ENCODE data around the gene CTIF.
A peak's percentile ranks its signal among the peaks of the same experiment; 100 is the strongest.
"Not testable (repeated sequence)": the region's sequence is repeated elsewhere in the genome, so short reads cannot be mapped to it uniquely, and the experiment has no call there.

Gene CTIF

DNA sequence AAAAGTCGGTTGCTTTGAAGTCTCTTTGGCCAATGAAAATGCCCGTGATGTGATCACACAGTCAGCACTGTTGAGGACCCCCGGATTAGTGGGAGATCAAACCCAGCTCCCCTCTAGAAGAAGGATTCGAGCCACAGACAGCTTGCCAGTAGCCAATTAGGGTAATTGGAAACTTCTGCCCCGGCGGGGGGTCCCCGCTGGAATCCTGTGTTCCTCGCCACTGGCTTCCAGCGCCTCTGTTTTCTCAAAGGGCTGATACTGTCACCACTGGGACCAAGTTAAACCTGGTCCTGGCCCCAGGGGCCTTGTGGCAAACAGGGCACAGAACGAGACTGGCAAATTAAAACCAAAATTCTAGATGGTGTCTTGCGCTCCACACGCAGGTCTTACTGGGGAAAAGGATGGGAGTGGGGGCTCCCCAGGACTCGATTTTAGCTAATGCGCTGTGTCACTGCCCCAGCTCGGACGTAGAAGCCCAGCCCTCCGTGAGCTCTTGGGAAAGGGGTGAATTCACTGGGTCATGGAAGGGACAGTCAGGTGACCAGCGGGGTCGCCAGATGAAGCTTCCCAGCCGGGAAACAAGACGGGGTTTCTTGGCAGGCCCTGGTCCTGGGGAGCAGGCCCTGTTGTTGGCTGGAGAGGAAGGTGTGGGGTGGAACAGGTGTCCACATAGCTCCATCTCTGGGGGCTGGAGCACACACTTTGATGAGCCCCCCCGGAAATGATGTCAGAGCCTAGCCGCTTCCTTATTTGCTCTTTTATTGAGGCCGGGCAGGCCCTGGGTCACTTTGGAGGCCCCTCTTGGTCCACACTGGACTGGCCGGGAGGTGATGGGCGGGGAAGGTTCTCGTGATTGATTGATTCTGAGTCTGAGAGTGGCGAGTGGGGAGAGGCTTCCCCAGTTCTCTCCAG, 321.7 kb downstream of the CTIF start:
- DNase-seq, result no peak

DNA sequence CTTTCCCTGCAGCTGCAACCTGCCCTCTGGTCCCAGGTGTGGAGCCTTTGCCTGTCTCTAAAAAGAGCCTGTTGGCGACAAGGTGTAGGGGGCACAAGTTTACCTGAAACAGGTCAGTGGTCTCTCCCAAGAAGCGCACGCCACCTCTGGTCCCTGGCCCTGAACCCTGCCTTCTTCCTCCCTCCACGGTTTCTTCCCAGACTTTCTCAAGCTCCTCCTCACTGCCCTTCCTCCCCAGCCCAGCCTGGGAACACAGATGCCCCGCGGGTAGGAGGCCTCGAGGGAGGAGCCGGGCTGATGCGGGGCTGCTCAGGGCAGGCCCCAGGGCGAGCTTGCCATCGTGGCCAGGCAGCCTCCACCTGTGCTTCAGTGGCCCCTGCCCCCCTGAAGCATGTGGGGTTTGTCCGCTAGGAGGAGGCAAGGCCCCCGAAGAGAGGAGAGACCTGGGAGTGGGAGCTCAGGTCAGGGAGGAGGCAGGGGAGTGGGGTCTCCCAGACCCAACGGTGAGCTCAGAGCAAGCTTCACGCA, 322.4 kb downstream of the CTIF start:
- DNase-seq, result no peak

DNA sequence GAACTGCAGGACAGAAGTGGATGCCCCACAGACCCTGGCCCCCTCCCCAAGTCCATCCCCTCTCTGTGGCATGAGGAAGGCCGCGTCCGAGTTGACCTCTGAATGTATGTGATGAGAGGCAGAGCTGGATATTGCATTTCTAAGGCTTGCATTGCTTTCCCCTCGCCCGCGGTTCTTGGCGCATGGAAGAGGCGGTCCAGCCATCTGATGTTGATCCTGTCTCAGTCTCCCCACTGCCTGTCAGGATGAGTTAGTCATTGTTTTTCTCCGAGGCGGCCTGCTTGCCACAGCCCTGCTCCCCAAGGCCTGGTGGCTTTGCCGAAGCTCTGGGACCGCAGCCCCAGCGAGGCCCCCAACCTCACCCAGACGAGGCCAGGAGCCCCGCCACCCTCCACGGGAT, 323.3 kb downstream of the CTIF start:
- no peak for DNase-seq

DNA sequence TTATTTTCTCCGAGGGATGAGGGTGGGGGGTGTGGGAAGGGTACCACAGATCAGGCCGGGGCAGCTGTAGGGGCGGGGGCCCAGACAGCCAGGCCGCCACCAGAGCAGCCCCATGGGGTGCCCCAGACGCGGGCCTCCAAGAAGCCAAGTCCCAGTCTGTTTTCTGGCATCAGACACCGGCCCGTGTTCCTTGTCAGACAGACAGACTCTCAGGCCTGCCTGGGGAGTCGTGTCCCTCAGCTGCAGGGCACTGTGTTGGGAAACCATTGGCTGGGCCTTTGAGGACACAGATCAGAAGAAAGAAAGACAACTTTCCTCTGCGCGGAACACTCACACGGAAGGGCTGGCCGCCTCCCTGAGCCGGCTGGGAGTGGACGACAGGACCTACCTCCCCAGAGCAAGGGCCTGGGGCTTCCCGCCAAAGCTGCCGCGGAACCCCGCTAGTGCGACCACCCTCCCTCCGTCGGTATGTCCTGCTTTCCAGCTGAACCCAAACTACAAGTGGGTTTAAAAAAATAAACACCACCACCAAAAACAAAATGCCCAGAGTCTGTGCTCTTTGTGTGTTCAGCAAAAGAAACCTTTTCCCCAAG, 323.9 kb downstream of the CTIF start:
- no peak for DNase-seq

DNA sequence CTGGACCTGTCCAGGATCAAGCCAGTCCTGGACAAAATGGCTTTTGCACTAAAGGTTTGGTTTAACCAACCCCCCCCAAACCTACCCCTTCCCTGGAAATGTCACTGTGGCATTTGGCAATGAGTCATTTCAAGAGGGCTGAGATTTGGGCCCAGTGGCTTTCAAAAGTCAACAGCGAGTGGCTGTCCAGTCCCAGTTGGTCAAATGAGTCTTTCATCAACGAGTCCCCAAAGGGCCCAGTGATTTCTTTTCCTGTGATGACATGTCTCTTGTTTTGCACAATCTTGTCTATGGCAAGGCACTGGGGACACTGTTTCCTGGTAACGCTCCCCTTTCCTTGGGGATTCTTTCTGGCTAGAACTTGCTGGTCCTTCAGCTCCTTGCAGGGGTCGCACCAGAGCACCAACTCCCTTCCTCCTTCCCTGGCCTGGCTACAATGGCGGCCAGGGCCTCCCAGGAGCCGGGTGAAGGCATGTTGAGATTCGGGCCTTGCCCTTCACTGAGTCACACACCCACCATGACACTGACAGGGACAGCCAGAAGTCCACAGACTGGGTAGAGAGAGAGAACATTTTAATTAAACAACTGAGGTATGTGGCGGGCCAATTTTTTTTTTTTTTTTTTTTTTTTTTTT, 324.7 kb downstream of the CTIF start:
- DNase-seq, result no peak

DNA sequence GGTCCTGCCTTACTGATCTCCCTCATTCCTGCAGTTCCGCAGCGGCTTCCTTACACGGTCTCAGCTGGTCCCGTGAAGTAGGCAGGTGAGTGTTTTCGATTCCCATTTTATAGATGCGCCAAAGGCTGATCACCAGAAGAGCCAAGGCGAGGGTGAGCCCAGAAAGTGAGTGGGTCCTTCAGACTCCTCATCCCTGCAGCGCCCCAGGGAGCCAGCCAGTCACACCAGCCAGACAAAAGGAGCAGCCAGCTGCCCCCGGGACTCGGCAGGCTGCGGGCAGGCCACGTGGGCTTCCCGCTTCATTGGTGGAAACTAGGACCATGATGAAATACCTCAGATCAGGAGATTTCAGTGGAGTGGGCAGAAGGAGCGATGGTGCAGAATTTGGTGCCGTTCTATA, 326.0 kb downstream of the CTIF start:
- DNase-seq, result no peak

DNA sequence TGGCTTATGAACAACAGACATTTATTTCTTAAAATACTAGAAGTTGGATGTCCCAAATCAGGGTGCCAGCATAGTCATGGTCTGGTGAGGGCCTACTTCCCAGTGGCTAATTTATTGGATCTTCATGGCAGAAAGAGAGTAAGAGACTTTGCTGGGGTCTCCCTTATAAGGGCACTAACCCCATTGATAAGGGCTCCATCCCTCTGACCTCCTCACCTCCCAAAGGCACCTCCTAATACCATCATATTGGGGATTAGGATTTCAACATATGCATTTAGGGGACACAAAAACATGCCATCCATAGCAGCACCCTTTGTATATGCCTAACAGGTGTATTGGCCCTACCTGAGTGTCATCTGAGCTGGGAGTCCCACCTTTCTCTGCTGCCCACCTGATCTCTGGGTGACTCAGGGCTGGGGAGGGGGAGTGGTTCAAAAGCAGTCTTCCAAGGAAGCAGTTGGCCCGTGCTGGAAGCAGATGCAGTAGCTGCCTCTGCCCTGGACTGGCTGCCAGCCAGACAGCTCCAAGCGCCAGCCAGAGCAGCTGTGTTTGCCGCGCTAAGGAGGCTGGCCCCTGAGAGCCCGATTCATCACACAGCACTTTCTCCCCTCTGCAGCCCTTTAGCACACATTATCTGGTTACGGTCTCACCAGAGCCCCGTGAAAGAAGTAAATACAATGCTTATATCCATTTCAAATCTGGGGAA, 327.4 kb downstream of the CTIF start:
- DNase-seq, result no peak

DNA sequence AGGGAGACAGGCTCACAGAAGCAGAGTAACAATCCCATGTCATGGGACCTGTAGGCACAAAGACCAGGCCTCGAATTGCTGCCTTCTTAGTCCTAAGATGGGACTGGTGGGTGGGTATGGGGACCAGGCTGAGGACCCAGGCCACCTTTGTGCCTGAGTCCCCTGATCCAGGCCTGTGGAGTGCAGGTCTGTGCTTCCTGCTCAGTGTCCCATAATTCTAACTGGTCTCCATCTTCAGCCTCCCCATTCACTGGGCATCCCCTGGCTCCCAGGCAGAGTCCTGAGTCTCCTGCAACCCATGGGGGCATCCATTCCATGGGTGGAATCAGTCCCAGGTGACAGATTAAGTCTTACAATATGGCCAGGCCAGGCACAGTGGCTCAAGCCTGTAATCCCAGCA, 328.0 kb downstream of the CTIF start:
- no peak for DNase-seq

DNA sequence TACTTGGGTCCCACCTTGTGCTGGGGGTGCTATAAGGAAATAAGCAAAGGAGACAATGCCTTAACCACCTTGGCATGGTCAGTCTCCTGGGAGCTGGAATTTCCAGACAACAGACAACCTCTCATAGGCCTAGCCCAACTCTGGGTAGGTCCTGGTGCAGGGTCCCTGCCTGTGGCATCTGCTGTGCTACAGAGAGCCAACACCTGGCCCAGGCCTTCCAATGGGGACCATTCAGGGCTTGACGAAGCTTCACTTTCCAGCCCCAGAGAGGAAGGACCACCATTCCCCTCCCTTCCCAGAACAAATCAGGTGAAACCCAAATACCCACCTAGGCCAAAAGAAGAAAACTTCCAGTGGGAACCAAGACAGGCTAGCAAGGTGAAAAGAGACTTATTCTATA, 329.1 kb downstream of the CTIF start:
- no peak for DNase-seq

DNA sequence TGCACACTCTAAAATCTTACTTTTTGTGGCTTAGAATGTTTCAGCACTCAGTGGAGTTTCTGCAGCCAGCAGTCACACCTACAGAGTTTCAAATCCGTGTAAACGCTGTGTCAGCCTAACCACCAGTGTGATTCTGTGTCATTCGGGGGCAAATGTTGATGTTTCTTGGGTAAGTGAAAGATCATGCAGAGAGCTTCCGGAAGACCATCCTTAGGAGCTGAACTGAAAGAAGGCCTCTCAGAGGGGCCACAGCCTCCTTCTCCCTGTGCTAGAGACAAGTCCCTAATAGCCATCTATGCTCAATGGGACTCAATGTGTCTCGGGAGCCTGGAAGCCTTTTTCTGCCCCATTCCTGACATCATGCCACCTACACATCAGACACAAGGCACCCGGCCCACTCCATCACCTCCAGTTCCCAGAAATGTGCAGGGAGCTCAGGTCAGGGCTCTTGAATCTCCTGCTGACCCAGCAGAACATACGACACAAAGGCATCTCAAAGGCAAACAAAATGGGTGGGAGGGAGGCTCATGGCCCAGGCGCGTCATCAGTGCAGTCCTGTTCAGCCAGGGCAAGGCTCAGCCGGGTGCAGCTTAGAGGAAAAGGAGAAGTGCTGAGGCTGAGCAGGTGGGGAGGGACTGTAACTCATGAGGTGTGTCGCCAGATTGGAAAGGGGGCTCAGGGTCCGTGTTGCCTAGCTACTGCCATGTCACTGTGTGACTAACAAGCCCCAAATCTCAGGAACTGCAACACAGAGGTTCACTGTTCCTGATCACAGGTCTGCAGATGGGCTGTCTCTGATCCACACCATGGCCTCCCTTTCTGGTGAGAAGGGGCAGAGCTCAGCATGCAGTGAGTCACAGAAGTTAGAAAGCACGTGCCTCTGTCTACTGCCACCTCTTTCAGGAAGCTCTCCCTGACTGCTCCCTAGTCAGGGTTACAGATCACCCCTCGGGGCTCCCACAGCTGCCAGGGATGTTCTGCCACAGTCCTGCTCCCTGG, 329.9 kb downstream of the CTIF start:
- DNase-seq, result peak; percentile 26

DNA sequence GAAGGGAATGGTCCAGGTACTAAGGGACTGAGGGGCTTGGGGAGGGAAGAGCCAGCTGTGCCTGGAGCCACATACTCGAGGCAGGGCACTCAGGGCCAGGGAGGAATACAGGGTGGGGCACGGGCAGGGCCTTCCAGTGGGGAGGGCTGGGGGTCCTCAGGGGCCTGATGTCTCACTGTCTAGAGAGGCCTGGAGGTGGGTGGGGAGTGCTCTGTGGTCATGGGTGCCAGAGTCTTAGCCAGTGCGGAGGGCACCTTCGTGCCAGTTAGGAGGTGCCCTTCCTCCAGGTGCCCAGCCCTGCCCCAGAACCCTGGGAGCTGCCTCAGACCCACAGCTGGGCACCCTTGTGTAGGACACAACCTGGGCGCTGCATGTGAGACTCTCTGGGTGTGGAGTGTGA, 330.8 kb downstream of the CTIF start:
- no peak for DNase-seq

DNA sequence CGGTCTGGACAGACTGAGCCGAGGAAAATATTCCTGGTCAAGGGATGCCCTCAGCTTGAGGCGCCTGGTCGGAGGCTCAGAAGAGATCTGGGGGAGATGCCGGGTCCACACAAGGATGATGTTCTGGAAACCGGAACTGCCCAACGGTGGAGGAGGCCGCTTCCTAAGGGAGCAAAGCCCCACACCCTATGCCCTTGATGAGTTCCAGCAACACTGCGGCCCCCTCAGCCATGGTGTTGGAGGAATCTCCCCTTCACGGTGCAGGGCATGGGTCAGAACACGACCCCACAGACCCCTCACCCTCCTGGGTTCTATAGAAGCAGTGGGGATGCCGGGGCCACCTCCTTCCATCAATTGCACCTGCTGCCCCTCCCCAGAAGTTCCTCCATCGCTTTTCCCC, 332.1 kb downstream of the CTIF start:
- DNase-seq, result not testable (repeated sequence)

DNA sequence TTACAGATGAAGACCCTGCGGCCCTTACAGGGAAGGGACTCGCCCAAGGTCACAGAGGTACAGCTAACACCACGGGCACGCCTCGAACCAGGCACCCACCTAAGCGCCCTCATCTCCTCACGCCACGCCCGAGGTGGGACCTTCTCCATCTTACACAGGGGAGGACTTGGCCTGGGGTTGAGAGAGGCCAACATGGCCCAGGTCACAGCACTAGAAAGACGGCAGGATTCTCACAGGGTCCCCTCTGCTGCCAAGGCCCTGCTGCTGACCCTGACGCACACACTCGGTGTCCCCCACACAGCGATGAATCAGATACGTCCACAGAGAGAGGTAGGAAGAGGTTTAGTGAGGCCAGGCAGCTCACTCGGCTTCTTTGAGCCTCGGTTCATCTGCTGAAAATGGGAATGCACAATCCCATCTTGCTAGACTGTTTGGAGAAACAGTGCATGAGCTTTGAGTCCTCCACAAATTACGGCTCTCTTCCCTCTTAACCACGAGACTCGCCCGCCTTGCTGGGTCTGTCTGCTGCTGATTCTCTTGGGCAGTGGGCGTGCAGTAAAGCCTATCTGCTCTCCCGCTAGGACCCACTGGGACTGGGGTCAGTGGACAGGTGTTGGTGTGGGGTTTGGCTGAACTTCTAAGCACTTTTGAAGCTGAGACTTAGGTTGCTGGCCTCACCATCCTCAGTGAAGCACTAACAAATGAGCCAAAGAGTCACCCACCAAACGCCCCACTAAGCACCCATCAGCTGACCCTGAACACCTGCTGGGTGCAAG, 332.7 kb downstream of the CTIF start:
- DNase-seq, result no peak

DNA sequence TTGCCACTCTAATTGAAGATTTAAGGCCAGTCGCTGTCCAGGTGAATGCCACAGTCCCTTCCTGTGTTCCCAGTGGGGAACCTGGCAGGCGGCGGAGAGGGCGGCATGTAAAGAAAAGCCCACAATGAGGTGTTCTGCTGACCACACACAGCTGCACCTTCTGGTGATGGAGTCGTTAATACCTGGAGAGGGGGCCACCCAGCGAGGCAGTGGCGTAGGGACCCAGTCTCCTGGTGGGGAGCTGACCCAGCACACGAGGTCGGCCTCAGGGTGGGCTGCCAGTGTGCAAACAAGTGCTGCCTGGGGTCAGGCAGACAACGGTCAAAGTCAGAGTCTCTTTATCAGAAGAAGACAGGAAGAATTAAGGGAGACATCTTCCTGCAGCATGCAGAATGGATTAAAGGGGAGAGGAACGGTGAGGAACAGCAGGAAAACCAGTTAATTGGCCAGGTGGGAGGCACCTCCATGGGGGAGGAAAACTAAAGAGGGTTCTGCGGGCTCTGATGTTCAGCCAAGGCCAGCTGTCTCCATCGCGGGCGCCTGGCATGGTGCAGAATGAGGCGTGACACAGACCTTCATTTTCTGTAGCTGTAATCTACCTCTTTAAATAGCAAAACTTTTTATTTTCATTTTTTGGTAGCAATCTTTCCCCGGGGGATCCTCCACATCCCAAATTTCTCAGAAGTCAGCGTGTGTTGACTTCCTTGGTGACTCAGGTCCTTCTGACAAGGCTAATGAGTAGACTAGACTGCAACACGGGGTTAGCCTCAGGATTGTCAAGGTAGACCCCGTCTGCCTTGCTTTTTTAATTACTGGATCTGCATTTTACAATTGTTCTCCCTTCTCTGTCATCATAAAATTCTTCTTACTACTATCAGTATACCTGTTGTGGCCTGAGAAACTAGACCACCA, 333.7 kb downstream of the CTIF start:
- no peak for DNase-seq

DNA sequence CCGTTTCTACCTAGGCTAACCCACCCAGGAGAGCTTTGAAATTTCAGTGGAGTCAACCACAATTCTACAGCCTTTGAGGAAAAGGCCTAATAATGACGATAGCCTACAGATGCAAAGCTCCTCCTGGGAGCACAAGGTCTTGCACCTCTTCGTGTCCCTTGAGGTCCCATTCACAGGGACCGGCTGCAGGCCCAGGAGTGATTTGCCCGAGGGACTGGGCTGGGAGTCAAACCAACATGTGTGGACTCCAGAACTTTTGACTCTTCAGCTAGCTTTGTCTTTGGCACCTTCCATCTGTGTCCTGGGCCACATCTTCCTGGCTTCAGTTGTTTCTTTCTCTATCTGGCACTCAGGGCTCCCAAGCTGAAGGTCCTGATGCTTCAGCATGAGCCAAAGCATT, 335.4 kb downstream of the CTIF start:
- DNase-seq, result no peak

DNA sequence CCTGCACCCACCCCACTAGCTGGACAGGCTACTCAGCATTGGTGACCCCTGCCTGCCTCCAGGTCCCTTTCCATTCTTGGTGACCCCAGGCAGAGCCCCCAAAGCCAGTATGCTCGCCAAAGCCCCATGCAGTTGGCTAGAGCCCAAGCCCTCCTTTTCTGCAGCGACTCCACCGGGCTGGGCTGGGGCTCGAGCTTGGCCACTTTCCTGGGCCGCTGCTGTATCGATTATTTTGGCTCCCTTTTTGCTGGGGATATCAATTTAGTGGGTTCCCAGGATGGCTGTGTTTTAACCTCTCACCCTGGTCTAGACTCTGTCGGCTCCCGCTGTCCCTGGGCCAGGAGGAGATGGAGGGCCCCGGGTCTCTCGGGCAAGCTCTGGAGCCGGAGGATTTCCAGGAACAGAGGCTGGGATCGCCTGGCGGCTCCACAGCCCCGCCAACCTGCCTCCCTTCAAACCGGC, 335.9 kb downstream of the CTIF start:
- DNase-seq, result no peak

DNA sequence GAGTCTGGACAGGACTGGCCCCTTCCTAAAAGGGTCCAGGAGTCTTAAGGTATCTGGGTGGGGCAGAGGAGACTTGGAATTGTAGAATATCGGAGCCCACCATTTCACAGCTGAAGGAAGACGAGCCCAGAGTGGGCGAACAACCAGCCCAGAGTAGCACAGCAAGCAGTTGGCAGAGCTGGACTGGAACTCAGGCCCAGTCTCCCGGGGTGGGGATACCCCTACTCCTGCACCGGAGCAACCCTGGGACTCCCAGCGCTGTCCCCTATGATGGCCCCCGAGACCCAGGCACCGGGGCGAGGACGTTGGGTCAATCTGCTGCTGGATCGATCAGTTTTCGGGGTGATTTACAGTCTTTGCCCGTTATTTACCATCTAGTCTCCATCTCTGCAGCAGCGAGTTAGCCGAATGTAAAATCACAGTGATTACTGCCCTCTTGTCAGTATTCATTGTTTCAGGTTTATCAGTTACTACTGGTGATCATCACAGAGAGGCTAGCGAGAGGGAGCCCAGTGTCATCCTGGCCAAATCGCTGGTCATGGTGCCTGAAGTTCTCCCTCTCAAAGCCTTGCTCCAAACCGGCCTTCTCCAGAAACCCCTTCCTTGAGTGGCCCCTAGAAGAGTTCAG, 336.6 kb downstream of the CTIF start:
- DNase-seq, result no peak

DNA sequence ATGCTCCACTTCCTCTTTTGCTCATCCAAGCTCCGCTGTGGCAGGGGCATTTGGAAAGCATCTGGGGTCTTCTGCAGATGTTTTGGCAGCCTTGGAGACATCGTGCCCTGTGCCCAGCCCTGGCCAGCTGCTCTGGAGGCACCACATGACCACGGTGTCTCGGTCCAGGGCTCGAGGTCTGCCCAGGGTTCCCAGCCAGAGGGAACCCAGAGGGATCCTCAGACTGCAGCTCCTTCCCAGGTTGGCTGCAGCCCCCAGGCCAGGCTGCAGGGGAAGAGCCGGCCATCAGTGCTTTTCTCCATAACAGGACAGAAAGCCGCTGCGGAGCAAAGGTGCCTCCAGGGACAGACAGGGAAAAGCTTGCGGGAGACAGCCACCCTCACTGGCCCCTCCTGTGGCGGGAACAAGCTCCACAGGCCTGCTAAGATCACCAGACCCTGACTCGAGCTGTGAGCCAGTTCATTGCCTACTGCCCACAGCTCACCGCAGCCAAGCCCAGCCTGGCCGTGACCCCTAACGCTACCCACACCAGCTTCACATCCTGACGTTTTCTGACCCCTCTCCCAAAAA, 337.2 kb downstream of the CTIF start:
- no peak for DNase-seq

DNA sequence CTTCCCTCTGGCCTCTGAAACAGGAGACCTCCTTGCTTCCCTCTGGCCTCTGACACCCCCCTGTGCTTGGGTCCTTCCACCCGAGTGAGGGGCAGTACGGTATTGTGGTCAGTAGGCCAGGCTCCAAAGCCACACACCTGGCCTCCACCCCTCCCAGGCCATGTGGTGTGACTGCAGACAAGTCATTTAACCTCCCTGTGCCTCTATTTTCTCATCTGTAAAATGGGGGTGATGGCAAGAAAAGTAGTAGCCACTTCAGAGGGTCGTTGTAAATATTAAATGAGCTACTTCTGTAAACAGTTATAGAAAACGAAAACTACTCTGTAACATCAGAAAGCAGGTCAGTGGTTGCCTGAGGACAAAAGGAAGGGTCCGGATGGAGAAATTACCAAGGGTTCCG, 337.8 kb downstream of the CTIF start:
- no peak for DNase-seq
